ENCODE results near the gene ARHGAP26. TPM values are rescaled to one million over a fixed set of nuclear protein-coding genes. Genes with fewer than 3 reads are reported as not detected.

ARHGAP26 gene
- total RNA-seq, 1 donor = 7.6 TPM

GRCh38 chr5:143263272-143263810 lies 493.2 kb downstream of the ARHGAP26 start:
- no peaks in the 10 kb centered on the region for H3K9me3 ChIP-seq (ENCODE audit: low read depth, low read length)
- DNase-seq (ENCODE audit: insufficient read length, low spot score, missing footprints) = no peak
- H3K4me2 ChIP-seq (ENCODE audit: insufficient read depth, low read length) = no peak overlapping the region
- H4K20me1 ChIP-seq (ENCODE audit: insufficient read depth, low read length) = no peaks in the 10 kb centered on the region
- peak overlapping the region; percentile 85 for H3K27ac ChIP-seq (ENCODE audit: low read depth, low read length)
- no peak overlapping the region for H2AFZ ChIP-seq (ENCODE audit: low read length)
- no peaks in the 10 kb centered on the region for H3K36me3 ChIP-seq (ENCODE audit: insufficient read depth, low read length)
- no peak for TF ChIP-seq CTCF (IDR thresholded peaks at IDR 0.05; ENCODE audit: extremely low read depth, low read depth, low read length)
- H3K27me3 ChIP-seq (ENCODE audit: insufficient read depth, low read length) = no peaks in the 10 kb centered on the region
- H3K4me3 ChIP-seq (ENCODE audit: insufficient read depth, low read length) = no peak overlapping the region
- no peaks in the 10 kb centered on the region for H3K79me2 ChIP-seq (ENCODE audit: insufficient read depth, low read length)
- H3K4me1 ChIP-seq (ENCODE audit: insufficient read depth, low read length) = peaks cover 7% of the 10 kb centered on the region

GRCh38 chr5:143265995-143266394 lies 495.8 kb downstream of the ARHGAP26 start:
- Histone ChIP-seq H3K27ac (ENCODE audit: low read depth, low read length) (no peak overlapping the region), H3K27me3 (ENCODE audit: insufficient read depth, low read length) (no peaks in the 10 kb centered on the region), H3K4me3 (ENCODE audit: insufficient read depth, low read length) (no peak overlapping the region), H3K36me3 (ENCODE audit: insufficient read depth, low read length) (no peaks in the 10 kb centered on the region), H4K20me1 (ENCODE audit: insufficient read depth, low read length) (no peaks in the 10 kb centered on the region), H3K4me2 (ENCODE audit: insufficient read depth, low read length) (no peak overlapping the region), H3K79me2 (ENCODE audit: insufficient read depth, low read length) (no peaks in the 10 kb centered on the region), H2AFZ (ENCODE audit: low read length) (no peak overlapping the region), H3K4me1 (ENCODE audit: insufficient read depth, low read length) (peaks cover 7% of the 10 kb centered on the region), H3K9me3 (ENCODE audit: low read depth, low read length) (no peaks in the 10 kb centered on the region)
- no peak for TF ChIP-seq CTCF (IDR thresholded peaks at IDR 0.05; ENCODE audit: extremely low read depth, low read depth, low read length)
- DNase-seq (ENCODE audit: insufficient read length, low spot score, missing footprints) = no peak

GRCh38 chr5:143267186-143267585 lies 497.0 kb downstream of the ARHGAP26 start:
- Histone ChIP-seq H3K4me2 (ENCODE audit: insufficient read depth, low read length) (no peak overlapping the region), H3K4me3 (ENCODE audit: insufficient read depth, low read length) (no peak overlapping the region)
- TF ChIP-seq CTCF (IDR thresholded peaks at IDR 0.05; ENCODE audit: extremely low read depth, low read depth, low read length) = no peak

GRCh38 chr5:143268388-143268787 lies 498.2 kb downstream of the ARHGAP26 start:
- no peak for TF ChIP-seq CTCF (IDR thresholded peaks at IDR 0.05; ENCODE audit: extremely low read depth, low read depth, low read length)
- H3K4me3 ChIP-seq (ENCODE audit: insufficient read depth, low read length) = no peak overlapping the region

More at GRCh38 chr5:143267186-143267585, 497.0 kb downstream of the ARHGAP26 start:
- H3K4me1 ChIP-seq (ENCODE audit: insufficient read depth, low read length) = peaks cover 4% of the 10 kb centered on the region
- H2AFZ ChIP-seq (ENCODE audit: low read length) = no peak overlapping the region
- no peaks in the 10 kb centered on the region for H3K36me3 ChIP-seq (ENCODE audit: insufficient read depth, low read length)
- H4K20me1 ChIP-seq (ENCODE audit: insufficient read depth, low read length) = no peaks in the 10 kb centered on the region
- no peak overlapping the region for H3K27ac ChIP-seq (ENCODE audit: low read depth, low read length)
- no peaks in the 10 kb centered on the region for H3K27me3 ChIP-seq (ENCODE audit: insufficient read depth, low read length)
- H3K79me2 ChIP-seq (ENCODE audit: insufficient read depth, low read length) = no peaks in the 10 kb centered on the region
- DNase-seq (ENCODE audit: insufficient read length, low spot score, missing footprints) = no peak
- no peaks in the 10 kb centered on the region for H3K9me3 ChIP-seq (ENCODE audit: low read depth, low read length)

More at GRCh38 chr5:143268388-143268787, 498.2 kb downstream of the ARHGAP26 start:
- Histone ChIP-seq H4K20me1 (ENCODE audit: insufficient read depth, low read length) (no peaks in the 10 kb centered on the region), H3K36me3 (ENCODE audit: insufficient read depth, low read length) (no peaks in the 10 kb centered on the region), H3K4me2 (ENCODE audit: insufficient read depth, low read length) (no peak overlapping the region), H3K9me3 (ENCODE audit: low read depth, low read length) (no peaks in the 10 kb centered on the region), H3K27ac (ENCODE audit: low read depth, low read length) (no peak overlapping the region), H2AFZ (ENCODE audit: low read length) (no peak overlapping the region), H3K79me2 (ENCODE audit: insufficient read depth, low read length) (no peaks in the 10 kb centered on the region), H3K4me1 (ENCODE audit: insufficient read depth, low read length) (no peaks in the 10 kb centered on the region), H3K27me3 (ENCODE audit: insufficient read depth, low read length) (no peaks in the 10 kb centered on the region)
- no peak for DNase-seq (ENCODE audit: insufficient read length, low spot score, missing footprints)
